ENCODE data around the gene TNFRSF21.

DNA sequence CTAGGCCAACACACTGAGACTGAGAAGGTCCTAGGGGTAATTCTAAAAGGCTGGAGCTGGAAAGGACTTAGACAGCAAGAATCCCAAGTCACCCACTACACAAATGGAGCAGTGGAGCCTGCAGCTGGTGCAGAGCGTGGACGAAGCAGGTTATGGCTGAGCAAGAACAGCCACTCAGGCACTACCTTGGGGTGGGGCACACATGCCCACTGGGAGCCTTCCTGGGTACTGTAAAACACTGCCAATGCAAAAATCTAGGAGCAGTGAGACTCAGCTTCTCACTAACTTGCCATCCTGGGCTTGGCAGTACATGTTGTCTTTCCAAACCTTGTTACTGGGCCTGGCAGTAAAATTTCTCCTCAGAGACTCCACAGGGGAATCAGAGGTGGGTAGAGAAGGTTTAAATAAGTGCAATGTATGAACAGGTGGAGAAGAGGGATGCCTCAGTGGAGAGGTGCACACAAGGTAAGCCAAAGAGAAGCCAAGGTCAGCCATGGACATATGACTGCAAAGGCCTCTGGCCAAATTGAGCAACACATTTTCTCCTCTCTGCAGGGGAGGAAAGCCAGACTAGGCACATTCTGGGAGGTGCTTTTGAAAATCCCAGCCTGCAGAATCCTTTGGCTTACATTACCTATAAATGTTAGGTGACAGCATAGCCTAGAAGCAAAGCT is 105.6 kb downstream of the TNFRSF21 start:
- no peak for TF ChIP-seq FOXM1 (IDR thresholded peaks at IDR 0.05; ENCODE audit: borderline replicate concordance, low read depth)
- no peak for TF ChIP-seq YY1 (IDR thresholded peaks at IDR 0.05; ENCODE audit: low read depth)
- TF ChIP-seq CREB1 (IDR thresholded peaks at IDR 0.05; ENCODE audit: low read depth), result no peak
- TF ChIP-seq, protein P1, sequence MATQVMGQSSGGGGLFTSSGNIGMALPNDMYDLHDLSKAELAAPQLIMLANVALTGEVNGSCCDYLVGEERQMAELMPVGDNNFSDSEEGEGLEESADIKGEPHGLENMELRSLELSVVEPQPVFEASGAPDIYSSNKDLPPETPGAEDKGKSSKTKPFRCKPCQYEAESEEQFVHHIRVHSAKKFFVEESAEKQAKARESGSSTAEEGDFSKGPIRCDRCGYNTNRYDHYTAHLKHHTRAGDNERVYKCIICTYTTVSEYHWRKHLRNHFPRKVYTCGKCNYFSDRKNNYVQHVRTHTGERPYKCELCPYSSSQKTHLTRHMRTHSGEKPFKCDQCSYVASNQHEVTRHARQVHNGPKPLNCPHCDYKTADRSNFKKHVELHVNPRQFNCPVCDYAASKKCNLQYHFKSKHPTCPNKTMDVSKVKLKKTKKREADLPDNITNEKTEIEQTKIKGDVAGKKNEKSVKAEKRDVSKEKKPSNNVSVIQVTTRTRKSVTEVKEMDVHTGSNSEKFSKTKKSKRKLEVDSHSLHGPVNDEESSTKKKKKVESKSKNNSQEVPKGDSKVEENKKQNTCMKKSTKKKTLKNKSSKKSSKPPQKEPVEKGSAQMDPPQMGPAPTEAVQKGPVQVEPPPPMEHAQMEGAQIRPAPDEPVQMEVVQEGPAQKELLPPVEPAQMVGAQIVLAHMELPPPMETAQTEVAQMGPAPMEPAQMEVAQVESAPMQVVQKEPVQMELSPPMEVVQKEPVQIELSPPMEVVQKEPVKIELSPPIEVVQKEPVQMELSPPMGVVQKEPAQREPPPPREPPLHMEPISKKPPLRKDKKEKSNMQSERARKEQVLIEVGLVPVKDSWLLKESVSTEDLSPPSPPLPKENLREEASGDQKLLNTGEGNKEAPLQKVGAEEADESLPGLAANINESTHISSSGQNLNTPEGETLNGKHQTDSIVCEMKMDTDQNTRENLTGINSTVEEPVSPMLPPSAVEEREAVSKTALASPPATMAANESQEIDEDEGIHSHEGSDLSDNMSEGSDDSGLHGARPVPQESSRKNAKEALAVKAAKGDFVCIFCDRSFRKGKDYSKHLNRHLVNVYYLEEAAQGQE (IDR thresholded peaks at IDR 0.05; ENCODE audit: low read depth), result no peak
- no peak for TF ChIP-seq TEAD4 (IDR thresholded peaks at IDR 0.05)
- TF ChIP-seq EGR1 (IDR thresholded peaks at IDR 0.05), result no peak
- no peak for TF ChIP-seq ZBTB7A (IDR thresholded peaks at IDR 0.05; ENCODE audit: low read depth)

Data from Ishikawa (cell line).